Inflammatory macrophage (primary cell): ENCODE results near the gene PRADC1.
"Not testable (repeated sequence)": the region's sequence is repeated elsewhere in the genome, so short reads cannot be mapped to it uniquely, and the experiment has no call there.

Experiments used
- DNase-seq, 2 donors: peaks; one replicate each; pipeline ENCODE4 v3.0.0-alpha.2; 2020 to 2022

PRADC1 gene

DNA sequence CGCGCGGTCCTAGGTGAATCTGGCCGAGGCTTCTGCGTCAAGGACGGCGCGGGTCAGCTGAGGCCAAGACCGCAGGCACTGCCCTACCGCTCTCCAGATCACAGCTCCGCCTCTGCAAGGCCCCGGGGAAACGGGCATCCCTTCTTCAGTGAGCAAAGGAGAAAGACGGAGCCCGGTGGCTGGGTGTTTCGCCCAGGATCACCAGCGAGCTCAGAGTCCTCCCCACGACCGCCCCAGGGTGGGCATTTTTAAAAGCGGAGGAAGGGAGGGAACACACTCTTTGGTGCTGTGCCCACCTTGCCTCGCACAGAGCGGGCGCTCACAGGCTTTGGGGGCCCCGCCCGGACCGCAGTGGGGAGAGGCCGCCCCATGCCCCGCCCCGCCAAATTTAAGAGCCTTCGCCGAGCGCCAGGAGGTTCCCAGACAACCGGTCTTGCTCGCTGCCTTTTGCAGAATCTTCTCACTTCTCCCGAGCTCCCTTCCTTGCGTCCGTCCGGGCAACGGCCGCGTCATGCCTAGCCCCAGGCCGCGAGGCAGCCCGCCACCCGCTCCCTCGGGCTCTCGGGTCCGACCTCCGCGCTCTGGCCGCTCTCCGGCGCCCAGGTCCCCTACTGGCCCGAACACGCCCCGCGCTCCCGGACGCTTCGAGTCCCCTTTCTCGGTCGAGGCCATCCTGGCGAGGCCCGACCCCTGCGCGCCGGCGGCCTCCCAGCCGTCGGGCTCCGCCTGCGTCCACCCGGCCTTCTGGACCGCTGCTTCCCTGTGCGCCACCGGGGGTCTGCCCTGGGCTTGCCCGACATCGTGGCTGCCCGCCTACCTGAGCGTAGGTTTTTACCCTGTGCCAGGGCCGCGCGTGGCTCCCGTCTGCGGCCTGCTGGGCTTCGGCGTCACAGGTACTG, 30.6 kb downstream of the PRADC1 start, which contains the start of gene NOTO:
Gene NOTO, plus strand, starts transcription at position 419 of the 899 bp plus-strand sequence. Its CDS starts 93 bp downstream, at position 512.
- DNase-seq = no peak

DNA sequence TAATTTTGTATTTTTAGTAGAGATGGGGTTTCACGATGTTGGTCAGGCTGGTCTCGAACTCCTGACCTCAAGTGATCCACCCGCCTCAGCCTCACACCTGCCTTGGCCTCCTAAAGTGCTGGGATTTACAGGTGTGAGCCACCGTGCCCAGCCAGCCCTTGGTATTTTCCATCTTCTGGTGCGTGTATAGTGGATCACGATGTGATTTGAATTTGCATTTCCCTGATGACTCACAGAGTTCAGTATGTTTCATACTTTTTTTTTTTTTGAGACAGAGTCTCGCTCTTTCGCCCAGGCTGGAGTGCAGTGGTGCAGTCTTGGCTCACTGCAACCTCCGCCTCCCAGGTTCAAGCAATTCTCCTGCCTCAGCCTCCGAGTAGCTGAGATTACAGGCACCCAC, 32.8 kb downstream of the PRADC1 start:
- DNase-seq = not testable (repeated sequence)

DNA sequence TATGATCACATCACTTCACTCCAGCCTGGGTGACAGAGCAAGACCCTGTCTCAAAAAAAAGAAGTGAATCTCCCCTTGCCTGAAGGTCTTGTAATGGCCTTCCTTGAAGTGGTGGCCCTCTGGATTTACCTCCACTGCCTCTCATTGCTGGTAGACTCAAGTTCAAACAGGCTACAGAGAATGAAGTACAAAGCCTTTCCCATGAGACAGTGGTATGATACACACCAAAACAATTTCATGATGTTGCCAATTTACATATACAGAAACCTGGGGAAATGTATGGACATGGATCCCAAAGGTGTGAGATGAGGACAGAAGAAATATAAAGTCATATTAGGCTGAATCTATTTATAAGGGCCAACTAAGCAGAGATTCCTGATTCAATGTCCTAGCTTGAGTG, 35.5 kb downstream of the PRADC1 start:
- DNase-seq = no peak

DNA sequence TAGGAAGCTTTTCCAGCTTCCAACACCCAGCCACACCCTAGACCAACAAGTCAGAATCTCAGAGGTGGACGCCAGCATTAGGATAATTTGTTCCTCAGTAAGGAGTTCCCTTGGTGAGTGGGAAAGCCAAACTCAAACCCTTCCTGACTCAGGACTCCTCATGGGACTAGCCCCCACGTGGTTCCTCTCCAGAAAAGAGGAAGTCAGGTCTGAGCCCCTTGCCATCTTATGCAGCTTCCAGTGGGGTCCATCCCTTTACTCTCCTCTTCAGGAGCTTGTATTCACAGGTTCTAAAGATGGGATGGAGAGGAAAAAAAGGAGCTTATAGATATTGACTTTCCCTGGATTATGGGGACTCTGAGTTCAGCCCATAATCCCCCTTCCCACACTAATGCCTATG, 45.5 kb downstream of the PRADC1 start:
- DNase-seq = no peak

DNA sequence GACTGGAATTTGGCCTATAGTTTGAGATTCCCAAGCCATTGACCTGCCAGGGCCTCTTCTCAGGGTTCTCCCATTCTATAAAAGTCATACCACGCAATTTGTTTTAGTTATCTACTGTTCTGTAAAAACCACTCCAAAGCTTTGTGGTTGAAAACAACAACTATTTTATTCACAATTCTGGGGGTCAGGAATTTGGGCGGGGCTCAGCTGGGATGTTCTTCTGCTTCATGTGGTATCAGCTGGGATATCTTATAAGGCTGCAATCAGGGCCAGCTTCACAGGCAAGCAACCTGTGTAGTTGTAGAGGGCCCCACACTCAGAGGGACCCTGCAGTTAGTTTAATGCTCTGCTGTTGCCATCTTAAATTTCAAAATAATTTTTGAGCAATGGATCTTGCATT, 47.1 kb downstream of the PRADC1 start:
- DNase-seq = no peak
